B cell (primary cell): ENCODE data around the gene SPACA5. TPM values are rescaled to one million over a fixed set of nuclear protein-coding genes. Genes with fewer than 3 reads are reported as not detected.

Experiments
- ATAC-seq: fragments of 200-7000 bp; cut with Tn5 transposase; one replicate; pipeline ENCODE4 v1.10.0; 2021; ENCODE audit warnings: low read depth, mild to moderate bottlenecking, moderate number of reproducible peaks, moderate library complexity
- CTCF ChIA-PET: fragments of 350-600 bp; sonication (Branson Sonifier 250); formaldehyde crosslinking; loops from one replicate; lab custom pipeline; 2021; ENCODE audit warnings: antibody characterized with exemption, inconsistent platforms; lab: Charles Lee
- POLR2A ChIA-PET: fragments of 350-600 bp; sonication (Branson Sonifier 250); formaldehyde crosslinking; loops from one replicate; lab custom pipeline; 2021; ENCODE audit warnings: antibody characterized with exemption; lab: Charles Lee
- DNase-seq: peaks from one replicate; pipeline ENCODE4 v3.0.0; 2013
- H2AFZ ChIP-seq: 2 replicates; pipeline ENCODE4 v1.6.1; 2012; ENCODE audit warnings: mild to moderate bottlenecking, low read depth, low read length; ENCODE audit not compliant: insufficient read depth, poor library complexity, severe bottlenecking
- H3K27ac ChIP-seq, 2 donors: 1 replicate in 1 of 2; 2 replicates in 1 of 2; pipeline ENCODE4 v1.5.1; 2012 to 2013; ENCODE audit warnings: low read length in 2 of 2, mild to moderate bottlenecking in 2 of 2, moderate library complexity in 1 of 2
- H3K27me3 ChIP-seq, 4 experiments: fragments of 200-600 bp in 1 of 4; sonication (generic) in 1 of 4; replicated peaks in 1 of 4; 1 replicate in 2 of 4; 2 replicates in 2 of 4; pipeline versions ENCODE4 v1.6.1 to v1.7.0; 2013 to 2016; ENCODE audit warnings: low read length in 3 of 4, mild to moderate bottlenecking in 2 of 4, mixed read lengths in 1 of 4, moderate library complexity in 1 of 4; ENCODE audit not compliant: insufficient read depth in 4 of 4, control insufficient read depth in 3 of 4; ENCODE audit errors: control extremely low read depth in 1 of 4
- H3K36me3 ChIP-seq, 2 experiments: replicated peaks in 1 of 2; 1 replicate in 1 of 2; 2 replicates in 1 of 2; pipeline versions ENCODE4 v1.6.1 to v1.7.1; 2013; ENCODE audit warnings: low read length in 1 of 2; ENCODE audit not compliant: insufficient read depth in 2 of 2, control insufficient read depth in 1 of 2; ENCODE audit errors: control extremely low read depth in 1 of 2, extremely low read depth in 1 of 2
- H3K4me1 ChIP-seq, 2 donors: fragments of 200-600 bp in 1 of 2; sonication (generic) in 1 of 2; 1 replicate in 1 of 2; 2 replicates in 1 of 2; pipeline versions ENCODE4 v1.5.1 to v1.6.1; 2013 to 2017; ENCODE audit warnings: low read length in 2 of 2; ENCODE audit not compliant: control insufficient read depth in 2 of 2, insufficient read depth in 2 of 2
- H3K4me2 ChIP-seq: replicated peaks from 2 replicates; pipeline ENCODE3; 2012; ENCODE audit warnings: mild to moderate bottlenecking, low read depth, low read length; ENCODE audit not compliant: poor library complexity, severe bottlenecking
- H3K4me3 ChIP-seq, 5 experiments: fragments of 200-600 bp in 1 of 5; sonication (generic) in 1 of 5; 1 replicate in 3 of 5; 2 replicates in 2 of 5; pipeline versions ENCODE4 v1.5.1 to v1.7.0; 2011 to 2016; ENCODE audit warnings: low read length in 4 of 5, mild to moderate bottlenecking in 4 of 5, low read depth in 2 of 5, control low read depth in 1 of 5, moderate library complexity in 1 of 5; ENCODE audit not compliant: insufficient read depth in 1 of 5; ENCODE audit errors: control extremely low read depth in 1 of 5, extremely low read depth in 1 of 5
- H3K79me2 ChIP-seq: fragments of 200-600 bp; sonication (generic); one replicate; pipeline ENCODE4 v1.6.0; 2016; ENCODE audit warnings: low read length; ENCODE audit not compliant: control insufficient read depth, insufficient read depth
- H3K9ac ChIP-seq: fragments of 200-600 bp; sonication (generic); 2 replicates; pipeline ENCODE4 v1.6.1; 2017; ENCODE audit warnings: mild to moderate bottlenecking, low read length, moderate library complexity
- H3K9me3 ChIP-seq, 3 donors: one replicate each; pipeline versions ENCODE4 v1.6.1 to v1.7.1; 2013; ENCODE audit warnings: low read length in 2 of 3; ENCODE audit not compliant: control insufficient read depth in 2 of 3, insufficient read depth in 1 of 3; ENCODE audit errors: control extremely low read depth in 1 of 3
- H4K20me1 ChIP-seq: 2 replicates; pipeline ENCODE4 v1.6.0; 2012; ENCODE audit warnings: mild to moderate bottlenecking, low read length; ENCODE audit not compliant: insufficient read depth, control insufficient read depth, poor library complexity, severe bottlenecking
- H3K27ac Mint-ChIP-seq: one replicate; pipeline ENCODE4 v1.8.0; 2021; ENCODE audit warnings: mixed read lengths
- H3K27me3 Mint-ChIP-seq: one replicate; pipeline ENCODE4 v1.8.0; 2021; ENCODE audit warnings: mixed read lengths
- H3K4me1 Mint-ChIP-seq: one replicate; pipeline ENCODE4 v1.8.0; 2021; ENCODE audit warnings: mixed read lengths
- H3K4me3 Mint-ChIP-seq: one replicate; pipeline ENCODE4 v1.8.0; 2021; ENCODE audit warnings: mixed read lengths
- H3K9me3 Mint-ChIP-seq: one replicate; pipeline ENCODE4 v1.8.0; 2022; ENCODE audit warnings: mixed read lengths; ENCODE audit not compliant: insufficient read depth
- EZH2 ChIP-seq: IDR thresholded peaks from 2 replicates; pipeline ENCODE4 v1.6.1; 2012; ENCODE audit warnings: borderline replicate concordance, low read depth, mild to moderate bottlenecking, moderate library complexity, low read length; ENCODE audit not compliant: insufficient read depth, poor library complexity, severe bottlenecking
- WGBS: methylation state at CpG from one replicate; pipeline ENCODE4 v1.1.5; 2013; ENCODE audit warnings: missing lambda C conversion rate; ENCODE audit not compliant: insufficient coverage; 5-methylcytosine and 5-hydroxymethylcytosine counted together
- intact Hi-C: fragments of 100-400 bp; cut with micrococcal nuclease; formaldehyde crosslinking; loops from one replicate; pipeline ENCODE4 v1.10.0; 2022
- polyA plus RNA-seq: library from polyadenylated mRNA; depleted of rRNA; stranded (reverse); fragments of >200 nt; gene quantifications from 2 replicates; pipeline ENCODE4 v1.2.3, GENCODE V29; 2012
- total RNA-seq, 2 donors: library from RNA; stranded (reverse); fragments of 120-200 nt in 1 of 2; gene quantifications; 1 replicate in 1 of 2; 2 replicates in 1 of 2; pipeline versions ENCODE4 v1.2.3 to v1.2.4, GENCODE V29; 2013 to 2022
- TF ChIP-seq, protein P1 (sequence below): fragments of 200-600 bp; IDR thresholded peaks from one replicate; pipeline ENCODE4 v1.8.0; 2022; ENCODE audit warnings: antibody characterized with exemption, mild to moderate bottlenecking

SPACA5 gene
- total and polyA plus RNA-seq, 2 donors (not counting 1 experiment from before 2014, with no cell fraction given), result not detected

DNA sequence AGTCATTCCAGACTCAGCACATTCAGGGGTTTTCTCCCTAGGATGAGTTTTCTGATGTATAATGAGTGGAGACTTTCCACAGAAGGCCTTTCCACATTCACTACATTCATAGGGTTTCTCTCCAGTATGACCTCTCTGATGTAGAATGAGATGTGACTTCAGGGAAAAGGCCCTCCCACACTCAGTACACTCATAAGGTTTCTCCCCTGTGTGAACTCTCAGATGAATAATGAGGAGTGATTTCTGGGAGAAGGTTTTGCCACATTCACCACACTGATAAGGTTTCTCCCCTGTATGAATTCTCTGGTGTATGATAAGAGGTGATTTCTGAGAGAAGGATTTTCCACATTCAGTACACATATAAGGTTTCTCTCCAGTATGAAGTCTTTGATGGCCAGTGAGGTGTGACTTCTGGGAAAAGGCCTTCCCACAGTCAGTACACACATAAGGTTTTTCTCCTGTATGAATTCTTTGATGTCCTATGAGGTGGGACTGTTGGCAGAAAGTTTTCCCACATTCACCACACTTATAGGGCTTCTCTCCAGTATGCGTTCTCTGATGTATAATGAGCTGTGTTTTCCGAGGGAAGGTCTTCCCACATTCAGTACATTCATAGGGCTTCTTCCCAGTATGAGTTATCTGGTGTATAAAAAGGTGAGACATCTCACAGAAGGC, 52.0 kb downstream of the SPACA5 start:
- no CpG with 5 or more reads among the region's 2 CpGs for WGBS
- H3K36me3 ChIP-seq, result peaks cover 2 to 22% of the 10 kb centered on the region in 2 experiments
- H3K4me3 ChIP-seq, result no peak overlapping the region
- H3K4me2 ChIP-seq, result no peak overlapping the region
- Mint-ChIP-seq H3K4me3 (no peak overlapping the region), H3K27ac (no peak overlapping the region), H3K4me1 (no peaks in the 10 kb centered on the region), H3K27me3 (no peaks in the 10 kb centered on the region), H3K9me3 (no peaks in the 10 kb centered on the region)
- DNase-seq, result no peak
- peaks cover 0 to 13% (median 5%) of the 10 kb centered on the region in 3 donors for H3K9me3 ChIP-seq
- CTCF ChIA-PET, result no interaction called here
- intact Hi-C loops, result no loop called here
- no peaks in the 10 kb centered on the region for H3K27me3 ChIP-seq
- no peak overlapping the region for H2AFZ ChIP-seq
- no peak overlapping the region for H3K9ac ChIP-seq
- H4K20me1 ChIP-seq, result no peaks in the 10 kb centered on the region
- POLR2A ChIA-PET, result no interaction called here
- H3K27ac ChIP-seq, result no peak overlapping the region
- TF ChIP-seq, protein P1, sequence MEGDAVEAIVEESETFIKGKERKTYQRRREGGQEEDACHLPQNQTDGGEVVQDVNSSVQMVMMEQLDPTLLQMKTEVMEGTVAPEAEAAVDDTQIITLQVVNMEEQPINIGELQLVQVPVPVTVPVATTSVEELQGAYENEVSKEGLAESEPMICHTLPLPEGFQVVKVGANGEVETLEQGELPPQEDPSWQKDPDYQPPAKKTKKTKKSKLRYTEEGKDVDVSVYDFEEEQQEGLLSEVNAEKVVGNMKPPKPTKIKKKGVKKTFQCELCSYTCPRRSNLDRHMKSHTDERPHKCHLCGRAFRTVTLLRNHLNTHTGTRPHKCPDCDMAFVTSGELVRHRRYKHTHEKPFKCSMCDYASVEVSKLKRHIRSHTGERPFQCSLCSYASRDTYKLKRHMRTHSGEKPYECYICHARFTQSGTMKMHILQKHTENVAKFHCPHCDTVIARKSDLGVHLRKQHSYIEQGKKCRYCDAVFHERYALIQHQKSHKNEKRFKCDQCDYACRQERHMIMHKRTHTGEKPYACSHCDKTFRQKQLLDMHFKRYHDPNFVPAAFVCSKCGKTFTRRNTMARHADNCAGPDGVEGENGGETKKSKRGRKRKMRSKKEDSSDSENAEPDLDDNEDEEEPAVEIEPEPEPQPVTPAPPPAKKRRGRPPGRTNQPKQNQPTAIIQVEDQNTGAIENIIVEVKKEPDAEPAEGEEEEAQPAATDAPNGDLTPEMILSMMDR, result no peak
- ATAC-seq, result no peak
- H3K4me1 ChIP-seq, result no peaks in the 10 kb centered on the region
- no peaks in the 10 kb centered on the region for H3K79me2 ChIP-seq

DNA sequence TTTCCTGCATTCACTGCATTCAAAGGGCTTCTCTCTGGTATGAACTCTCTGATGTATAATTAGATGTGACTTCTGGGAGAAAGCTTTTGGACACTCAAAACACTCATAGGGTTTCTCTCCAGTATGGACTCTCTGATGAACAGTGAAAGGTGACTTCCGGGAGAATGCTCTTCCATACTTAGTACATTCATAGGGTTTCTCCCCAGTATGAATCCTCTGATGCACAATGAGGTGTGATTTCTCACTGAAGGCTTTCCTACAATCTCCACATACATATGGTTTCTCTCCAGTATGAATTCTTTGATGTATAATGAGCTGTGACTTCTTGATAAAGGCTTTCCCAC, 52.5 kb downstream of the SPACA5 start:
- Histone ChIP-seq H3K4me1 (no peaks in the 10 kb centered on the region), H3K9me3 (peaks cover 0 to 13% (median 5%) of the 10 kb centered on the region in 3 donors), H3K4me3 (no peak overlapping the region), H3K27me3 (no peaks in the 10 kb centered on the region), H3K79me2 (no peaks in the 10 kb centered on the region), H2AFZ (no peak overlapping the region), H3K27ac (no peak overlapping the region), H3K9ac (no peak overlapping the region), H4K20me1 (no peaks in the 10 kb centered on the region), H3K36me3 (peaks cover 2 to 22% of the 10 kb centered on the region in 2 experiments), H3K4me2 (no peak overlapping the region)
- ATAC-seq (no peak), DNase-seq (no peak)
- WGBS, result no CpG with 5 or more reads among the region's 1 CpG
- Mint-ChIP-seq H3K4me1 (no peaks in the 10 kb centered on the region), H3K9me3 (no peaks in the 10 kb centered on the region), H3K27ac (no peak overlapping the region), H3K27me3 (no peaks in the 10 kb centered on the region), H3K4me3 (no peak overlapping the region)
- TF ChIP-seq, protein P1, result no peak
- no peak for TF ChIP-seq EZH2
- CTCF ChIA-PET, result no interaction called here
- POLR2A ChIA-PET, result no interaction called here
- intact Hi-C loops, result no loop called here

Other genes starting within 250 kb of the SPACA5 start
- 15.3 and 17.7 TPM in 2 replicates for gene ZNF81, start 170.1 kb upstream of the SPACA5 start, total RNA-seq
- gene ZNF81, start 170.1 kb upstream of the SPACA5 start, polyA plus RNA-seq, result 3.5 and 5.4 TPM in 2 replicates
- 12.6 and 13.1 TPM in 2 replicates for gene ZNF182, start 3.0 kb upstream of the SPACA5 start, total RNA-seq
- 4.0 and 4.1 TPM in 2 replicates for gene ZNF182, start 3.0 kb upstream of the SPACA5 start, polyA plus RNA-seq
- not detected in 2 replicates for gene ZNF630, start 64.7 kb downstream of the SPACA5 start, total RNA-seq
- gene ZNF630, start 64.7 kb downstream of the SPACA5 start, polyA plus RNA-seq, result 2.7 and 2.8 TPM in 2 replicates
- gene SPACA5B, start 123.6 kb downstream of the SPACA5 start, total RNA-seq, result not detected in 2 replicates
- not detected in 2 replicates for gene SPACA5B, start 123.6 kb downstream of the SPACA5 start, polyA plus RNA-seq
- gene SSX5, start 189.8 kb downstream of the SPACA5 start, total RNA-seq, result not detected in 2 replicates
- gene SSX5, start 189.8 kb downstream of the SPACA5 start, polyA plus RNA-seq, result not detected in 2 replicates
- gene SSX1, start 248.4 kb downstream of the SPACA5 start, total RNA-seq, result not detected in 2 replicates
- gene SSX1, start 248.4 kb downstream of the SPACA5 start, polyA plus RNA-seq, result not detected in 2 replicates